HG02571 (cell line): ENCODE results near the gene LZTR1.
"Not testable (repeated sequence)": the region's sequence is repeated elsewhere in the genome, so short reads cannot be mapped to it uniquely, and the experiment has no call there.

Source experiments
- ATAC-seq: cut with Tn5 transposase; IDR thresholded peaks from one replicate; pipeline ENCODE4 v1.9.1; 2021; ENCODE audit warnings: mild to moderate bottlenecking, moderate library complexity; ENCODE audit not compliant: unreplicated experiment

LZTR1 gene

DNA sequence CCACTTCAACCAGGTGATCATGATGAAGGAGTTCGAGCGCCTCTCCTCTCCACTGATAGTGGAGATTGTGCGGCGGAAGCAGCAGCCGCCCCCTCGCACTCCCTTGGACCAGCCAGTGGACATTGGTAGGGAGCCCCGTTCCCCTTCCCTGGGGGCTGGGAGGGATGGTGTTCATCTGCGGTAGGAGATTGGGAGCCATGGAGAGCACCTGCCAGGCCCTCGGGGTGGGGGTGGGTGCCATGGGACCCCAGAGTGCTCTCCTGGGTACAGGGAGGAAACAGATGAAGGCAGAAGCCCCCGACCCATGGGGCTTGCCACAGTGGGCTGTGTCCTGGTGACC lies 12.8 kb downstream of the LZTR1 start:
- ATAC-seq: no peak

DNA sequence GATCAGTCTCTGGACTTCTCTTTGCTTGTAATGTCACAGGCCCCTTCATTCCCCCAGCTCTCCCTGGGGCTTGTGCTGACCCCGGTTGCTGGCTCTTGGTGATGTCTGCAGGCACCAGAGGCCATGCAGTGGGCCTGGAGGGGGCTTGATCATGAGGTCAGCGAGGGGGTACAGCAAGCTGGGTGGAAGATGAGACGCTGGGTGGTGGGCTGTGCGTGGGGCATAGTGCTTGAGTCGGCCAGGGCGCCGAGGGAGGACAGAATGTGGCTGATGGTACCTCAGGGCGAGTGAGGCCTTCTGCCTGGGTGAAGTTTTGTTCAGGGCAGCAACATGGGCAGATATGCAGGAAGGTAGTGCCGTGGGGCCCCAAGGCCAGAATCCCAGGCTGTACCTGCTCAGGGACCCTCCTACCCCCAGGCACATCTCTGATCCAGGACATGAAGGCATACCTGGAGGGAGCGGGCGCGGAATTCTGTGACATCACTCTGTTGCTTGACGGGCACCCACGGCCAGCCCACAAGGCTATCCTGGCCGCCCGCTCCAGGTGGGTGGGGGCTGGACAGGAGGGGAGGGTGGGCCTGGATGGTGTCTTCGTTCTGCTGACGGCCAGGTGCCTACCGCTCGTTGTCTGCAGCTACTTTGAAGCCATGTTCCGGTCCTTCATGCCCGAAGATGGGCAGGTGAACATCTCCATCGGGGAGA lies 13.4 kb downstream of the LZTR1 start:
- no peak for ATAC-seq

DNA sequence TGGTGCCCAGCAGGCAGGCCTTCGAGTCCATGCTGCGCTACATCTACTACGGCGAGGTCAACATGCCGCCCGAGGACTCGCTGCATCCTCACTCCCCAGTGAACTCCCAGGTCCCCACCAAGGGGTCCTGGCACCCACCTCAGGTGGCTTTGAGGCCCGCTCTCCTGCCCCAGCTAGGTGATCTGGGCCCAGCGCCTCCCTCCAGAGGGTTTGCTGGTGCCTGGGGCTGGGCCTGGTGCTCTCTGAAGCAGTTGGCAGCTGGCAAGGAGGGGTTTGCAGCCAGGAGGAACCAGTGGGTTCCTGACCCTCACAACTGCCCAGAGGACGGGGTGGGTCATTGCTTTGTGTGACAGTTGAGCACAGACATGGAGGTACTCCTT lies 13.9 kb downstream of the LZTR1 start:
- no peak for ATAC-seq

DNA sequence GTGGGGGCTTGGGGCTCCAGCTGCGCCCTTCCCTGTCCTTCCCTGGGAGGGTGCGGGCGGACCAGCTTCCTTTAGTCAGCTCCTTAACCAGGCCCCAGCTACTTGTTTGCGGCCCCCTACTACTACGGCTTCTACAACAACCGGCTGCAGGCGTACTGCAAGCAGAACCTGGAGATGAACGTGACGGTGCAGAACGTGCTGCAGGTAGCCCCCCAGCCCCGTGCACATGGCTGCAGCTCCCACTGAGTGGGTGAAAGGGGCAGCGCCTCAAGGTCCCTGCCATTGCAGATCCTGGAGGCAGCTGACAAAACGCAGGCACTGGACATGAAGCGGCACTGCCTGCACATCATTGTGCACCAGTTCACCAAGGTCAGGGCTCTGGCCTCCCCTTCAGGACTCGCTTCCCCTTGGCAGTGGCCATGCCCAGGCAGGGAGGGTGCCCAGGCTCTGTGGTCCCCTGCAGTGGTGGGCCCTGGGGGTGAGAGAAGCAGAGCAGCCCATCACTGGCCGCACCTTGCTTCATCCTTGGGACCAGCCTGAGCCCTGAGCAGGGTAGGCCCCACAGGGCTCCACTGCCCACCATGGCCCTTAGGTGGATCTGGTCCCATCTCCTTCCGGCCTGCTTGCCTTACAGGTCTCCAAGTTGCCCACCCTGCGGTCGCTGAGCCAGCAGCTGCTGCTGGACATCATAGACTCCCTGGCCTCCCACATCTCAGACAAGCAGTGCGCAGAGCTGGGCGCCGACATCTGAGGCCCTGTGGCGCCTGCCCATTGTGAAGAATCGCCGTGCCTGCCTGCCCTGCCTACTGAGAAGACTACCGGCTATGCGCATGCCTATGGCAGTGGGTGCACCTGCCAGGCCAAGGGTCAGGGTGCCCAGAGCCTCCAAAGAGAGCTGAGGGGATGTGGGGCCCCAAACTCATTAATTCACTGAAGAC lies 14.8 kb downstream of the LZTR1 start:
- no peak for ATAC-seq

DNA sequence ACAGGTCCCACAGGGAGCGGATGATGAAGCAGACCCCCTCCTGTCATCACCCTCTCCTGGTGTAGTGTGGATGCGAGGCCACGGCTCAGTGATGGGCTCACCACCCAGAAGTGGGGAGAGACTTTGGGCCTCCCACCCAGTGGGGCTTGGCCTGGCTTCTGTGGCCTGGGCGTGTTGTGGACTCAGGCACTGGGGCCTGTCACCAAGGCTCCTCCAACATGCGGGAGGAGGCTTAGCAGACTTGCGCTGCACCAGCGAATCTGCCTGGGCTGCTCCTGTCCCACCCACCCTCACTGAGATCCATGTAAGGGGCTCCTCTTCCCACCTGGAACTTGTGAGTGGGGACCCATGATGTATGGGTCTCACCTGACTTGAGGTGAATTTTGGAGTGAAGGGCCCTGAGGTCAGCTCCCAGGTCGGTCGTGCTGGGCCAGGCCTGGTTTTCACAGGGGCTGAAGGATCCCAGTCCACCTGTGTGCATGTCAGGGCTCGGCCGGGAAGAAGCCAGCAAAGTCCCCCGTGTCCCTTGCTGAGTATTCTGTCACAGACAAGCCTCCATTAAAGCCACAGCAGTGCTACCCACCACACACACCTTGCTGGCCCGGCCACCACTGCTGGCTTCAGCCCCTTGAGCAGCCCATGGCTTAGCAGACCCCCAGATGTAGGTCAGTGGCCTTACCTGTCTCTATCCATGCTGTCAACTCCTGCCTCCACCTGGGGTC lies 15.6 kb downstream of the LZTR1 start:
- no peak for ATAC-seq

DNA sequence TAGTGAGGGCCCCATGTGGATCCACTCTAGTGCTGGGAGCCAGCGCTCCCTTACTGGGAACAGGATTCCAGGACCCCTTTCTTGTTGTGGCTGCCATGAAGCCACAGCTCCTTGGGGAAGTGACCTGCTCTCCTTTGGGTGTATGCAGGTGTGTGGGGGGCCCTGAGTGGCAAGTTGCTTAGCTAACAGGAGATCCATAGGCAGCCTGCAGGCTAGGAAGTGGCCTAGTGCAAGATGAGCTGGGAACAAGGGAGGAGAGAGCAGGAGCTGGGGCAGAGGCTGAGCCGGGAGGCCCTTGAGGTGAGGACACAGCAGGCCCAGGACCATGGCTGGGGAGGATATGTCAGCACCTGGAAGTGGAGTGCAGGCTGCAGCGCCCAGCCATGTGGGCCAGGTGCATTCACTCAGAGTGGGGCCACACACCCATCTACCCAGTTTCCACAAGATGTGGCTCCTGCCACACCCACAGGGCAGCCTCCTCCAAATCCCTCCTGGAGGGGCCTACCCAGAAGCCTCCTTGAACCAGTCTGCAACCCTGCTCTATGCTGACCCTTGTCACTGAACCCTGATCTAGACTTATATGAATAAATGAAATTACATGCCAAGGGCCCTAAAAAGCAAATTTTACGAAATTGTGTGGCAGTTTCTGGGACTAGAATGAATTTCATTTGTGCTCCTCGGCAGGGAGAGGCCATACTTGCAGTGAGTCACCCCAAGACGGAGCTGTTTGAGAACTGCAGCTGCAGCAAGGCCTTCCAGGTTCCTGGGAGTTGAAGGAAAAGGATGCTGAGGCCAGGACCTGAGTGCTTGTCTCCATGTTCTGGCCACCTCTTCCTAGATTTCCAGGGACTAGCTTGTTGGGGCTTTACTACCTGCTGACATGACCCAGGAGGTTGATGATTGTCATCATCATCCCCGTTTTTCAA lies 16.6 kb downstream of the LZTR1 start:
- no peak for ATAC-seq

DNA sequence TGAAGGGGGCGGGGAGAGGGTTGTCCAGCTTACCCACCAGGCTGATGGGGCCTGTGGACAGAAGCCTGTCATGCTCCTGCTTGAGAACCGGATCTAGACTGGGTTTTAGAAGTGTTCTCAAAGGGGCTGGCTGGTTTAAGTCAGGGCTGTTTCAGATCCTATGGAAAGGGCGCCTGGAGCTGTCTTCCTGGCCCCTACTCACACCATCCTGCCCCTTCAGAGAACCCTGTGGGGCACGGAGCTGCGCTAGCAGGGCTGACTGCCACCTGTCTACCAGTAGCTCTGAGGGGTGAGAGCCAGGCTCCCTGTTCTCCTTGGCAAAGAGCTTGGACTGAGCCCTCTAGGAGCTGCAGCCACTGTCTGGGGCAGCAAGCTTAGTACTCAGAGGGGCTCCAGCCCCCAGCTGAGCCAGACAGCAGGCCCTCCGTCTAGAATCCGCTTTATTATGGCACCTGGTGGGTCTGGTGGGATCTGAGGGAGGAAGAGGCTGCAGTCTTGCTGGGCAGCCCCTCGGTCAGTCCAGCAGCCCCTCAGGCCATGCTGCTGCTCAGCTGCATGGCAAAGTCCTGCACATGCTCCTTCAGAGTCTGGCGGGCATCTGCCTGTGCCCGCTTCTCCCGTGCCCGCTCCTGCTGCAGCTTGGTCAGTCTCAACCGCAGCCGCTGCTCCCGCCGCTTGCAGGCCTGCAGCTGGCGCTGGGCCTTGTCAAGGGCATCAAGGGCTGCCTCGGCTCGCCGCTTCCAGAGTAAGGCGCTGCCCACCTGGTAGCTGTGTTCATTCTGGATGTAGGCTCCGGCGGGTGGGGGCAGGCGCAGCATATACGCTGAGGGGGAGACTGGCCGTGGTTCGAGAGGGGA lies 17.5 kb downstream of the LZTR1 start:
- no peak for ATAC-seq

DNA sequence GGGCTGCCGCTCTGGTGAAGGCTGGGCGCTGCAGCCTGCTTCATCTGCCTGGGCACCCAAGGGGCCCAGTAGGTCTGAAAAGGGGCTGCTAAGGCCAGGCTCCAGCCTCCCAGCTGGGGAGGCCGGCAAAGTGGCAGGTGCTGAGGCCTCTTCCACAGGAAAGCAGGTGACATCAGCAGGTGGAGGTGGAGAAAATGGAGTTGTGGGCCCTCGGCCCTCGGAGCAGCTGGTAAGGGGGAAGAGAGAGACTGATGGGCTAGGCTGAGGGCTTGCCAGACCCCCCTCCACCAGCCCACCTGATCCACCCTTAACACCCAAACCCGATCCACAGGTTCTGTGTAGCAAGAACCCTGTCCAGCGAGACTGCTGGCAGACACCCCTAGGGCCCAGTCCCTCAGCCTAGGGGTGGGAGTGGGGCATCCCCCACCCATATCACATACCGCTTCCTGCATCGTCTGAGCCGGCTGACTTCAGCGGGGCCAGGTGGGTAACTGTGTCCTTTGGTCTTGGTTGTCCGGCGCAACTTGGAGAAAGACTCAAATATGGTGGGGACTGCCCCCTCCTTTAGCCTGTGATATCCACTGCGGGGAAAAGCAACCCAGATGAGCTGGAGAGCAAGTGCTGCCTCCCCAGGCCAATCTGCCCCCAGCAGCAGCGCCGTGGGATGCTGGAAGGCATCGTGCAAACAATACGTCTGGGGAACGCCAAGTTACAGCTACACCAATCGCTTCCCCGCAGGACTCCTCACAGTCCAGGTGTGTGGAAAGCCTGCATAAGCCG lies 18.3 kb downstream of the LZTR1 start:
- ATAC-seq: no peak

DNA sequence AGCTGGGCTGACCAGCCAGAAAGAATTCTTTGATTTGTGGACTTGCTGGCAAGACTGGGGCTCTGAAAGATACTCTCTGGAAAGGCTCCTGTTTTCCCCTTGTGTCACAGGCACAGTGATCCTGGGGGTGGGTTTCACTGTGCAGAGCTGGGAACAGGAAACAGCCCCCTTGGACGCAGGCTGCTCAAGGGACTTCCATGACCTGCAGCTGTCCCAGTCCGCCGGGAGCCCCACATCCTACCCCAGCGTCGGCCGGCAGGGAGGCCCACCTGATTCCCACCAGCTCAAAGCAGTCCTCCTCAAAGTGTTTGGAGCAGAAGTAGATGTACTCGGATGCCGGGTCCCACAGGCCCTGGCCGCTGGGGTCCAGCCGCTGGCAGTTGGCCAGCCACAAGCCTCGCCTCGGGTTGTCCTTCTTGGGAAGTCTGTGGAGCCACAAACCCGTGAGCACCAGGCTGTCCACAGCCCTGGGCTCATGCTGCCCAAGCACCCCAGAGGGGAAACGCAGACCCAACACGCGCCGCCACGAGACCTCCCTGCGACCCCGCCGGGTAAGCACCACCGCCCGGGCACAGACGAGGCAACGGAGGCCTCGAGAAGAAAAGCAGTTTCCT lies 19.0 kb downstream of the LZTR1 start:
- ATAC-seq: no peak

DNA sequence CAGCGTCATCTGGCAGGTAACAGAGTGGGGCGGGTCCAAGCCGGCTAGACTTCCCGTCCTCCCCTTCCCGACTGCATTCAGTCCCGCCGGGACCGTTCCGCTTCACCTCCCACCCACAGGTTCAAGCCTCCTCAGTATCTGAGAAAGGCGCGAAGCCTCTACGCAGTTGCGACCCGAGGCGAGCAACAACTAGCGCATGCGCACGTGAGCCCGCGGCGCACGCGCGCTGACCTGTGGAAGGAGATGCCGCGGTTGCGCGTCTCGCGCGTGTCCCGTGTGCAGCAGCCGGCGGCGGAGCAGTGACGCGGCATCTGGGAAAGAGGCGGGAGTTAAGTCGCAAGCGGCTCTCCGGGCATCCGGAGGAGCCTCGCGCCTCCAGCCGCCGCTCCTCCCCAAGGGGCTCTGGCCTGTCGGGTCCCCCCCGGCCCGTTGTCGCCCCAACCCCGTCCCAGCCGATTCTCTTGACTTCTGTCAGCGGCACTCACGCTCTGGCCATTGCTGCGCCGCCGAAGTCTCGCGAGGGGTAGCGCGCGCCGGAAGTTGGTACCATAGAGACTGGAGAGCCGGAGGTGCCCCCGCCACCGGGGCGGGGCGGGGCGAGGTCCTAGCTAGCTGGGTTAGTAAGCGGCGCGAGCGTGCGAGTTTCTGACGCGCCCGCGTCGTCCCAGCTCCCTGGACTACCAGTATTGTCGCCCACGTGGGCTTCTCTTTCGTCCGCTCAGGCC lies 19.7 kb downstream of the LZTR1 start, which contains the start of gene THAP7:
THAP7 (minus strand) TSS at position 518 of the 725 bp plus-strand sequence; CDS start at position 311, 207 bp downstream.
- ATAC-seq: peak; percentile 77

DNA sequence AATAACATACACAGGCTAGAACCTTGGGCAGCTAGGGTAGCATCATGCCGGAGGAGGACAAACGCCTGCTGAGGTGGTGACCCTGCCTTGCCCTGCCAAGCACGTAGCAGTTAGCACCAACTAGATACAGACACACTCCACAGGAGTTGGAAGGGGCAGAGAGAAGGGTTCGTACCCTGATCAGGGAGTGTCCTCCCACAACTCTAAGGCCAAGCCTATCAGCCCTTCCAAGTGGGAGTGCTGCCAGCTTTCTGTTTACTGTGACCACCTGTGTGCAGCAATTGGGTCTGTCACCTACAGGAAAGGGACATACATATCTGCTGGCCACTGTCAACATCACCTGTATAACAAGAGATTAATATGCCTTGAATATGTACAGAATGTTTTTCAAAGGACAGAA lies 21.7 kb downstream of the LZTR1 start:
- no peak for ATAC-seq

DNA sequence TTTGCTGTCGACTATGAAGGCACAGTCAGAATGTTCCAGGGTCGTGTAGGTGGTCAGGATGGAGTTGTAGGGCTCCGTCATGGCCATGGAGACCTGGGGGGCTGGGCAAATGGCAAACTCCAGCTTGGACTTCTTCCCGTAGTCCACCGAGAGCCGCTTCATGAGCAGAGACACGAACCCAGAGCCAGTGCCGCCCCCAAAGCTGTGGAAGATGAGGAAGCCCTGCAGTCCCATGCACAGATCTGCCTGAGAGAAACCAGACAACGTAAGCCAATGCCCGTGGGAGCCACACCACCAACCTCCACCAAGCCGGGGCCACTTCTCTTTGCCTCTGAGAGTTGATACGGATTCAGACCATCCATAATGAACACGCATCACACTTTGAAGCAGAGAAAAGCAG lies 27.1 kb downstream of the LZTR1 start:
- not testable (repeated sequence) for ATAC-seq

DNA sequence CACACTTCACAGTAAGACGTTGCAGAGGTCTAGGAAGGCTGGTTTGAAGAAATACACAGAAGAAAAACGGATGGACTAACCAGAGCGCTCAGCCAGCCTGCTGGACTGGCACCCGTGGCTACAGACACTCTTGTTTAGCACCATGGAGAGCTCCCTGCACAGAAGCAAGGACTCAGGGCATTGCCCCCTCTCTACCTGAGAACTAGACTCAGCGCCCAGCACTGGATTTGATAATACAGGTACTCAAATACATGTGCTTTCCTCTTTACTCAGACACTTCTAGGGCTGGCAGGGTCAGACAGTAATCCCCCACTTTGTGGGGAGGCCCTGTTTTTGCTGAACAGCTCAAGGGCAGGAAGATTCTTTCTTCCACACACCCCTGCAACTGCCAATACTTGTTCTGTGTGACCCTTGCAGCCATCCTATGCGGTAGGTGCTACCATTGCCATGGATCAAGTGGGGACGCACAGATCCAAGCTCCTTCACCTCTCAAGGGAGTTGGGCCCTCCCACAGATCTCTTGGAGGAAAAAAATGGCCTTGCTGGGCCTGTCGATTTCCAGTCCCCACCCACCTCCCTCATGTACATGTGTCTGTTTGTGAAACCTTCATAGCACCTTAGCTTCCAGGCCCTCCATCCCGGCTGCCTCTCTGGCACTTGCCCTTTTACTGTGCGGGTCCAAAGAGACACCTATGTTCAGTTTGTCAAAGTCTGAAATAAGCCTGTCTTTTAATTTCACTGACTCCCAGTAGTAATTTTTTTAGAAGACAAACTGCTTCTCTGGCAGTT lies 27.7 kb downstream of the LZTR1 start:
- no peak for ATAC-seq

DNA sequence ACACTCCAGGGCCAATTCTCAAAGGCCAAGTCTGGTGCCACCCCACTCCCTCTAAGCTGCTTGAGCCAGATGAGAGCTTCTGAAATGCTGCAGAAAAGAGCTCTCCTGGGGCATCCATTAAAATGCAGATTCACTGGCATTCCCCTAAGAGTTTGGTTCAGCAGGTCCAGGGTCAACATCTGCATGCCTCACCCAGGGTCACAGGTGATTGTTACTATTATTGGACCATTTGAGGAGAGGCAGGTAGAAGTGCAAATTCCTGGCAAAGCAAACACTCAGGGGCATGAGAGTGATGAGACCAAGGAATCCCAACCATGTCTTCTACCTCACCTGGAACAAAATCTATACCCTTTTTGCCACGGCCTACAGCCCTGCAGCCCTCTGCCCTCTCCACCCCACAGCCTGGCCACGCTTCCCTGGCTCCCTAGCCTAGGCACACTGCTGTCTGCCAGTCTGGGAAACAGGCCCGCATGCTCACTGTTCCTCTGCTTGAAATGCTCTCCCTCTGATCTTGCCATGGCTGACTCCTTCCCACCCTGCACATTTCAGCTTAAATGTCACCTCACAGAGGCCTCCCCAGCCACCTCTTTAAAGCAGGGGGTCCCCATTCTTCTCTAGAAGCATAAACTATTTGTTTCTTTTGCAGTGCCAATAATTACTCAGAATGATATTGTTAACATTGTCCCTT lies 28.5 kb downstream of the LZTR1 start:
- no peak for ATAC-seq

DNA sequence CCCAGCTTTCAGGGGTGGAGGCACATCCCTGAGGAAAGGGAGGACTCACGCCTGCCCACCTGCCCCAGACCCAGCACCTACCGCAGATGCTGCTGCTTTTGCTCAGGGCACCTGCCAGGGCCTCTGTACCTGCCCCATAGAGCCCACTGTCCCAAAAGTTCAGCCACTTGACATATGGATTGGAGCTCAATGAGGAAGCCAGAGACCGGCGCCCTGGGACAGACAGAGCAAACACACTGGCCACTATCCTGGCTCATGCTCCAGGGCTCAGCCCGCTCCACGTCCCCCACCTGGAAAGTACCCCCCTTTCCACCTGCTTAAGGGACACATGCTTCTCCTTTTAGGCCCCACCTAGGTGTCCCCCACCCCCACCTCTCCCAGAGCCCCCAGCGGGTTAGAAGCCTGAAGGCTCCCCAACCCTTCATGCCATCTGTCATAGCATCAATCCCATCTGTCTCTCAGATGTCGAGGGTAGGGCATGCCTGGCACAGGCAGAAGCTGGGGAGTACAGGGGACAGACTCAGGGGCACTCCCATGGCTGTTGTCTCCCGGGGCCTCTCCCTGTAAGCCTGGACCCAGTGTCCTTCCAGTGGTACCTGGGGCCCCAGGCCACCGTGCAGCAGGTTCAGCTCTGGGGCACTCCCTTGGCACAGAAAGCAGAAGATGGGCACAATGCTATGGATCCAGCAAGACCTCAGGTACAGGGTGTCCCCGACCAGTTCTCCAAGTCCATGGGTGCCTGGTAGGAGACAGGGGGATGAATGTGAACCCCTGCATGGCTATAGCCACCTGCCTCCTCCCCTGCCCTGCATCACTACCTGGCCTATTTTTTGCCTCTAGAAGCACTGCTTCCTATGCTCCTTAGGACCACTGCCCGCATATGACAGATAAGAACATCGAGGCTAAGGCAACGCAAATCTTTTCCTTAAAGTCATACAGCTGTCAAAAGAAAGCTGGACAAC lies 30.6 kb downstream of the LZTR1 start:
- no peak for ATAC-seq
